GM21619 (cell line): ENCODE measurements around the gene RBFOX2.

ENCODE experiments used
- ATAC-seq: cut with Tn5 transposase; IDR thresholded peaks from one replicate; pipeline ENCODE4 v1.9.1; 2021; ENCODE audit not compliant: unreplicated experiment

The RBFOX2 gene

DNA sequence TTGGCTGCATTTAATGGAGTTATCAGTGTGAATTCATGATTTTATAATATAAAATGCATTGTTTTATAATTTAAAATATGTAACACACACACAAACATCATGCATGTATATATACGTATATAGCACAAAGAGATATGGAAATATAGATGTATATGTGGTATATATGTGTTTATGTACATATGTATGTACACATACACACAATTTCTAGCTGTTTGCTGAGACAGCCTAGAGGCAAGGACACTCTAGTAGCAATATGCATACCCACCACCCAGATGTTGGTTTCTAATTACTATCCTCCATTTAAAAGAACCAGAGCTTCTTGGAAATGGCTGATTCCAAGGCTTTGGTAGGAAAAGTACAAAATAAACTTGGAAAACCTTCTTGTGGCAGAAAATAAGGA is 50.4 kb downstream of the RBFOX2 start:
- no peak for ATAC-seq

DNA sequence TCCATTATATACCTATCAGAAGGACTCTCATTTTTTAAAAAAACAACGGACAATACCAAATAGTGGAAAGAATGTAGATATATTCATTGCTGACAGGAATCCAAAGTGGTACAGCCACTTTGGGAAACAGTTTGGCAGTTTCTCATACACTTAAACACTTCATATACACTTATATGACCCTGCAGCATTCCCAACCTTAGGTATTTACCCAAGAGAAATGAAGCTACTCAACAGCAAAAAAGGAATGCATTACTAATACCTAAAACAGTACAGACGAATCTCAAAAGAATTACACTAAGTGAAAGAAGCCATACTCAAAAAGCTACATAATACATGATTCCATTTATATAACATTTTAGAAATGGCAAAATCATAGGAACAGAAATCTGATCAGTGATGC is 51.5 kb downstream of the RBFOX2 start:
- no peak for ATAC-seq

DNA sequence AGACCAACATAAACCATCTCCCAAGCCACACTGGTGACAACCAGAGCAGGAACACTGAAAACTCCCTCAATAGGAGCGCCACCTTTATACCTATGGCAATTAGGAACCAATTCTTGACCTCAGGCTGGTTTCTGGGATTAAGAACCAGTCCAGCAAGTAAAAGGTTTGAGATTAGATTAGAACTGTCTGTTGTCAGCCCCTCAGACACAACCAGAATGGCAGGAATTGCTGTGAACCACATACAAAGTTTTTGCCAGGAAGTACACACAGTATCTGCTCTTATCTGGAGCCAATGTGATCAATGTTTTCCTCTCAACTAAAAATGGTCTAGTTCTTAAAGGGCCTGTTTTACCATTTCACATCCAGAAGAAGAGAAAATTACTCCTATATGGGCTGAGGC is 55.2 kb downstream of the RBFOX2 start:
- ATAC-seq, result no peak

DNA sequence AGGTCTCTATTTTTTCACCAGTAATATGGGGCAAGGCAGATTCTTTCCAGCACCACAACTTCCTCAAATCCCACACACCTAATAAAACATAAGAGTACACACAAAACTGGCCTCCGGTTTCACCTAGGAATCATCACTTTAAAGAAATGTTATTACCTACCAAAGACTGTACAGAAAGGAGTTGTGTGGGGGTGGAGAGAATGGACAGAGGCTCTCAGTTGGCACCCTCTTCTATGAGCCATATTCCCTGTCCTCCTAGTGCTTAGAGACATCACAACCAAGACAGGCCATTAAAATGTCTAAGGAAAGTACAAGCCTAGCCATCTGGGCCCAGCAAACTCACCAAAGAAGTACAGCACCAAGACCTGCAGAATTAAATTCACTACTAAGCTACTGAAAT is 56.1 kb downstream of the RBFOX2 start:
- no peak for ATAC-seq

DNA sequence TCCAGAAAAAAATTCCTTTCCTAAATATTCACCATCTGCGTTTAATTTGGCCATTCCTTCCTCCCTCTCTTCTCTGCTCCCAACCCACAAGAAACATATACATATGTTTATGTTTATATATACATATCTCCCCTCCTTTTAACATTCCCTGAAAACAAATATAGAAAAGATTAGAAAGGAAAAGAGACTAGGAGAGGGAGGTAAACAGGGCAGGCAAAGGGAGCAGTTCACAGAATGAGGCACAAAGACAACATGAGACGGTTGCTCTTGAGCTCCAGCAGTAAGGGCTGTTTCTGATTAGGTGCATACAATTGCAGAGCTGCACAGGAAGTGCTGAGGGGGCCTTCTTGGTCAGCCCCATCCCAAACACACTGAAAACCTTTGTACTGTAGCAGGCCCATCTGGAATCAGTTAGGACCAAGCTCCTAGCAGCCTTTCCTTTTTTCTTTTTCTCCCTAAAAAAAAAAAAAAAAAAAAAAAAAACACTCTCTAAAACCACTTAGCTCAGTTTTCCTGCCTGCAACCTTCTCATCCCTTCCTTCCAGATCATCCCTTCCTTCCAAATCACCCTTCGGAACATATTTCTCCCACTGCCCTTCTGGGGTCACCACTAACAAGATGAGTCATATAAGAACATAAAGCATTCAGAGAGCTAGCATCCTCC is 57.0 kb downstream of the RBFOX2 start:
- ATAC-seq, result no peak

DNA sequence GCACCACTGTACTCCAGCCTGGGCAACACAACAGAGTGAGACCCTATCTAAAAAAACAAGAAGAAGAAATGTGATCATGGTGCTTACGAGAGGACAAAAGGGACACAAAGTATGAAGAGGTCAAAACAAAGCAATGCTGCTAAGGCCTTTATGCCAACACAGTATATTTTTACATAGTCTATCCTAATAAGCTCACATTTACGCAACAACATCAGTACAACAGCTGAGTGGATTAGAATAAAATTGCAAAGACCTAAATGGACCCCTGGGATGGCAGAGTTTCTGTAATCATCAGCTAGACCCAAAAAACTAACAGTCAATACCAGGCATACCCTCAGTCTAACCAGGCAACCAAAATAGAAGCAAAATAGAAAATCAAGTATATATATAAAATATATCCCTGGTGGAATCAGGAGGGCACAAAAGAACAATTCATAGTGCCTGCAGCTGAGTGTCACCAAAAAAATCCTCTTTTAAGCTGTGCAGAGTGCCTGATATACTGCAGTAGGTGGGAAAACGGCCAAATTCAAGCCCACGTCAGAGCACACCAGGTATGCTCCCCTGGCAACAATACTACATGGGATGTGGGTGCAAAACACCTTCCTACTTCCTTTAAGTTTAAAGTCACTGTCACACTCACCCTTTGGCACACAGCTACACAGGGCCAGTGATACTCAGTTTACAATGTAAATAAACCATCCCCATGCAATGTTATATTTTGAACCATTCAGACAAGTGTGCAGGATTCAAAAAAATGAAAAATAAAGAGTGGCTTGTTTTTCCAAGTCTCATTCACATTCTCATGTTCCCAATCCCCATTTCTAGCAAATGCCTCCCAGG is 57.8 kb downstream of the RBFOX2 start:
- ATAC-seq, result no peak

DNA sequence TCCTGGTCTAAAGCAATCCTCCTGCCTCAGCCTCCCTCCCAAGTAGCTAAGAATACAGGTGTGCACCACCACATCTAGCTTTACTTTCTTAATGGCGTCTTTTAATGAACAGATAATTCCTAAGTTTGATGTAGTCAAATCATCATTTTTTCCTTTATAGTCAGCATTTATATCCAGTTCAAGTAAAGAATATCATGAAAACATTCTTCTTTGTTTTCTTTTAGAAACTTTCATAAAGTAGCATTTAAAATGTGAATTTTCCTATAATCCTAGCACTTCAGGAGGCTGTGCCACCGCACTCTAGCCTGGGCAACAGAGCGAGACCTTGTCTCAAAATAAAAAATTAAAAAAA is 61.6 kb downstream of the RBFOX2 start:
- no peak for ATAC-seq

DNA sequence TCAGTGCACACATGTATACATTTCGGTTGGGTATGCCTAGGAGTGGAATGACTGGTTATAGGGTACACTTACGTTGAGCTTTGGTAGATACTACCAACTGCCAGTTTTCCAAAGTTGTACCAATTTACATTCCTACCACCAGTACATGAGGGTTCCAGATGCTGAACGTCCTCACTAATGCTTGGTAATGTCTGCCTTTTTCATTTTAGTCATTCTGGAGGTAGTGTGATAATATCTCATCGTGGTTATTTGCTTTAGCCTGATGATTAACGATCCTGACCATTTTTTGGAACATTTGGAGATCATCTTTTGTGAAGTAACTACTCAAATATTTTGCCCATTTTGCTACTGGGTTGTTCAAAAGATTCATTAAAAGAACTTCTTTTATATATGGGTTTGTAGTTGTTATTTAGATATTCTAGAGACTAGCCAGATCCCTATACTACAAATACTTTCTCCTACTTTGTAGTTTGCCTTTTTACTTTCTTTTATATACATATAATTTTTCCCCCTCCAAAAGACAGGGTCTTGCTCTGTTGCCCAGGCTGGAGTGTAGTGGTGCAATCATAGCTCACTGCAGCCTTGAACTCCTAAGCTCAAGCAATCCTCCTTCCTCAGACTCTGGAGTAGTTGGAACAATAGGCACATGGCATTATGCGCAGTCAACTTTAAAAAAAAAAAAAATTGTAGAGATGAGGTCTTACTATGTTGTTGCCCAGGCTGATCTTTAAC is 62.1 kb downstream of the RBFOX2 start:
- ATAC-seq, result no peak

DNA sequence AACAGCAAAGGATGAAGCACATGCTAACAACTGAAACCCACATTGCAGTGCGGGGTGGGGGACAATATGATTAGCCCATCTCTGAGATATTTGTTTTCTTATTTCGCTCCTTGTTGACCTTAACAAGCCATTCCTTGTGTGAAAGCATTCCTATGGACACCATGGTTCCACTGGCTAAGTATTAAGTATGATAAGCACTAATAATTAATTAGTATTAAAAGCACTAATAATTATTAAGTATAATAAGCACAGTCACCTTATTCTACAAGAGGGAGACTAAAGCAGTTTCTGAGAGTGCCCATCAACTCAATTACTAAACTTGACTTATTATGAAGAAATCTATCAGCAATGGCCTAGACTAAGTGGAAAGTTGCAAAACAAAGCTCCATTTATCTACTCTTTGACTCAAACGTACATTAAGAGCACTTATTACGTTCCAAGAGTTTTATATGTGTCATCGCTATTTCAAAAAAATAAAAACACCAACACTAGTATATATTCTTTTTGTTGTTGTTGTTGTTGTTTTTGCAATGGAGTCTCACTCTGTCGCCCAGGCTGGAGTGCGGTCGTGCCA is 65.3 kb downstream of the RBFOX2 start:
- ATAC-seq, result no peak

DNA sequence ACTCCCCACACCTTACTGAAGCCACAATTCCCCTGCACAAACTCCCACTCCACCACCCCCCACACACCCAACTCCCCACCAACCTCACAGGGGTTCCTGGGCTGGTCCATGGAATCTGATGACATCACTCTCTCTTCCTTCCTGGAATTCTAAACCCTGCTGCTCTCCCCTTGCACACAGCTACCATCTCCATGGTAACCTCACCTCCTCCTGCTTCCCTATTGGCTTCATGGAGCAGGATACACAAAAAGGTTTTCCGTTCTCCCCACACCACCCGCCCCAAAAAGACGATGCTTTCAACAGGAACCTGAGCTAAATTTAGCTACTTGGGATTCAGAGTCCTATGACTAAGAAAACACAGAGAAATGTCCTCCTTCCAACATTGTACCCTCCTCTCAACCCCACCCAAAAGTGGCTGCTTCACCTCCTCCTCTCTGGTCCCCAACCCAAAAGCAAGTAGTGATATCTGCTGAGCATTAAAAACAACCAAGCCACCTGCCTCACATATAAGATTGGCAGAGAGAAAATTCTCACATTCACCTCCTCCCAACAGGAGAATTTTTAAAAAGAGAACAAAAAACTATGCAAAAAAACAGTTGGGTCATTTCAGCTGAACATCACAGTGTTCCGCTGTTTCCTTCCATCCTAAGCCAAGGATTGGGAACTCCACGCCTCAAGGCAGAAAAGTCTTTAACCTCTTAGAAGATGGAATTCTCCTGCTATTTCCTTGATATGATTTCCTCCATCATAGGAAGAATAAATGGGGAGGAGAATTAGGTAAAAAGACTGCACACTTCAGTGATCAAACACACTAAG is 66.9 kb downstream of the RBFOX2 start:
- no peak for ATAC-seq

DNA sequence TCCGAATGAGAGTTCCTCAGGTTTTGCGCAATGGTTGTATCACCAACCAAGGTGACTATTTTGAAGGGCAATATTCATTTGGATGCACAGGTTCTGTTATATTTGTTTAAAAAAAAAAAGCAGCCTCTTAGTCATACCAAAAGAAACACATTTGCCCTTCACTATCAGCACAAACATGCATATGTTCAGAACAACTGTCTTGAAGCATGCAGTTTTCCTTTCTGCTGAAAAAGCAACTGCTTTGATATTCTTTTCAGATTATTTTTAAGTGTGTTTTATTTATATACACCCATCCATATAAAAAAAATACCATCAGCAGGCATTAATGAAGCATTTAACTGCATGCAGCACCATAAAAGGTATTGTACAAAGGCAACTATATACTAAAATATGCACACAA is 67.8 kb downstream of the RBFOX2 start:
- no peak for ATAC-seq

DNA sequence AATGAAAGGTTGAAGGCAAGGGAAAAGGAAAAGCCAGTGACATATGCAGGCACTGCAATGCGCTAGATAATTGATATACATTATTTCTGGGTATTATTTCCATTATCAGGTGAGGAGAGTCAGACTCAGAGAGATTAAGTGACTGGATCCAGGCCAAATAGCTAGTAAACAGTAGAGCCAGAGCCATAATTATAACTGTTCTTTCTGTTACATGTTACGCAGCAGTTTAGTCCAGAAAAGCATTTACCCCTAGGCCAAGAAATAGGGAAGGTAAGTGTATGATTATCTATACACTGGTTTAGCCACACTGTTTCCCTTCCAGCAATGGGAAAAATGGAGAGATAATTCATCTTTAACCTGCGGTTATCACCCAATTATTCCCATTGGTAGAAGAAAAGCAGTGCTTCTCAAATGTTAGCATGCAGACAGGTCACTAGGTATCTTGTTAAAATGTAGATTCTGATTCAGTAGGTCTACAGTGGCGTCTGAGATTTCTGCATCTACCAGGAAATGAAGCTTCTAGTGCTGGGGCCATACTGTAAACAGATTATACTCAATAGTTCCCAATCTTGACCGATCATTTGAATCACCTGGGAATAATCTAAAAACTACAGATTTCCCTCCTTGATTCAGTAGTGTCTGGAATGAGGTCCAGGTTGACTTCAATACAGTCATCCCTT is 69.4 kb downstream of the RBFOX2 start:
- ATAC-seq, result no peak

DNA sequence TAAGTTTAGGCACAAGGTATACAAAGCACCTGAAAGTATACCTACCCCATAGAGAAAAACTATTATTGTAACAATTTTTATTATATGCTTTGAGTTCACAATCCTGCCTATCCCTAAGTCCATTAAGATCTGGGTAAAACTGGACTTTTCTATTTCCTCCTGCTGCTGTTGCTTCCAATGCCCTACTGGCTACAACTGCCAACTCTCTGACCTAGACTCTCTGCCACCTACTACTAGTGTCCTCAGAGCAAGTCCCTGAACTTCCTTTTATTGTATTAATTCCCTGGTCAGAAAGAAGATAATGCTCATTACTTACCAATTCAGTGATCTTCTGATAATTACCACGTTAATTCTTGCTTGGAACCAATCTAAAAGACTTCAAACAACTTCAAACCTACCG is 70.3 kb downstream of the RBFOX2 start:
- no peak for ATAC-seq

DNA sequence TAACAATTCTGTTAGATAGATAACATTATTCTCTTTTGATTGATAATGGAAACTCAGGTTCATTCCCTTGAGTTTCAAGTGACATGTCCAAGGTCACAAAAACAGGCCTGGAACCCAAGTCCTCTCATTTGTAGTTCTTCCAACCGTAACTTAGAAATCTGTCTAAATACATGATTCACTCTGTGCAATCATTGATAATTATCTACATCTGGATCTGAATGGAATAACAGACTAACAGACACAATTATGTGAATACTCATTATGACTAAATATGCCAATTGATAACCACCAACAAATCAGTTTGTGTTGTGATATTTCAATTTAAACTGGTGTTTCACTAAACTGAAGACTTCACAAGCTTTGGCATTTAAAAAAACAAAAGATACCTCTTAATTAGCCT is 71.0 kb downstream of the RBFOX2 start:
- ATAC-seq, result no peak

DNA sequence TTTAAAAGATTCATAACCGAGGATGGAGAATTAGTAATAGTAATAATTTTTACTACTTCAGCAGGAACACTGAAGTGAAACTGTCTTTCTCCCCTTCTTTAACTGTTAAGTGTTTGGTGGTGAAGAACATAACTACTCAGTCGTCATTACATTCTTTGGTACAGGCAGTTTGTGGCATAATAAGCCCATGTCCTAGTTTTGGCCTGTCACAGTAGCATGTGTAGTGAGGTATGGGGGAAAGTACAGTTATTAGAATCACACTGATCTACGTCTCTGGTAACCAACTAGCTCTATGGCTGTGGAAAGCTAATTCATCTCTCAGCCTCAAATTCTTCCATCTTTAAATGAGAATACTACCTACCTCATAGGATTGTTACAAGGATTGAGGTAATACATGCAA is 71.8 kb downstream of the RBFOX2 start:
- ATAC-seq, result no peak

DNA sequence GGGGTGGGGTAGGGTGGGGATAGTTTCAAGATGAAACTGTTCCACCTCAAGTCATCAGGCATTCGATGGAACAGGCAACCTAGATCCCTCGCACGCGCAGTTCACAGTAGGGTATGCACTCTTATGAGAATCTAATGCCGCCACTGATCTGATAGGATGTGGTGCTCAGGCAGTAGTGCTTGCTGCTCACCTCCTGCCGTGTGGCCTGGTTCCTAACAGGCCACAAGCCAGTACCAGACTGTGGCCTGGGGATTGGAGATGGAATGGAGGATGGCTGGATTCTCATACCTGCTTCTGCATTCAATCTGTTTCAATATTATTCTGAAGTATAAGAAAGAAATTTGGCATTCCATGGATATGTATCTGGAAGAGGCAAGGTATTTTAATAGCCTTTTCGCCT is 73.1 kb downstream of the RBFOX2 start:
- ATAC-seq, result no peak

DNA sequence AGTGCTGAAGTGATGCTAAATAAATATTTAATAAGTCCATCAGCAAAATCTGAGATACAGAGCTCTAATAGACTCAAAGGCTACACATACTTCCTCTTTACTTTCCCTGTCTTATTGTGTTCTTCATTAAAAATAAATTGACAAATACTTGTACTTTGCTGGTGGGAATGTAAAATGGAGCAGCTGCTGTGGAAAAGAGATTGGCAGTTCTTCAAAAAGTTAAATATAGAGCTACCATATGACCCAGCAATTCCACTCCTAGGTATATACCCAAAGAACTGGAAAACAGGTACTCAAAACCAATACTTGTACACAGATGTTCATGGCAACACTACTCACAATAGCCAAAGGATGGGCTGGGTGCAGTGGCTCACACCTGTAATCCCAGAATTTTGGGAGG is 76.0 kb downstream of the RBFOX2 start:
- ATAC-seq, result no peak

DNA sequence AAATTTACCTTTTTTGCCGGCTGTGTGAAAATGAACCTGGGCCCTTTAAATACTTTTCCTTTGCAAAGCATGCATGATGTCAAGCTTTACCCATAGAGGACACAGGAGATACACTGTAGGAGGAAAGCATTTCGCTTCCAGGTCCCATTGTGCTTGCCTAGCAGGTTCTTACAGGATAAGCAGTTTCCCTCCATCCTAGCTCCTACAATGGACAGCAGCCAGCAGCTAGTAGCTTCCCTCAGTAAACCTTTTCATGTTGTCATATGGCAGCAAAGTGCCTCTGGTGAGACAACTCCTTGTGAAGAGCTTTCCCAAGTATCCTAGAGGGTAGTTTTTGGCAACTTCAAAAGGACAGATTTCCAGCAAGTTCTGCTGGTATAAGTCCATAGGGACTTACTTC is 78.4 kb downstream of the RBFOX2 start:
- ATAC-seq, result no peak

DNA sequence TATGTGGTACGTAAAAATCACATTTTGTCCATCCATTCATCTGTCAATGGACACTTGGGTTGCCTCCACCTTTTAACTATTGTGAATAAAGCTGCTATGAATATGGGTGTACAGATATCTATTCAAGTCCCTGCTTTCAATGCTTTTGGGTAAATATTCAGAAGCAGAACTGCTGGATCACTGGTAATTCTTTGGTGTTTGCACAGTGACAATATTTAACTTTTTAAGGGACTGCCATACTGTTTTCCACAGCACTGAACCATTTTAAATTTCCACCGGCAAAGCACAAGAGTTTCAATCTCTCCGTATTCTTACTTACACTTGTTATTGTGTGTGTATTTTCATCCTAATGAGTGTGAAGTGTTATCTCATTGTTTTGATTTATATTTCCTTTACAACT is 79.4 kb downstream of the RBFOX2 start:
- ATAC-seq, result no peak

DNA sequence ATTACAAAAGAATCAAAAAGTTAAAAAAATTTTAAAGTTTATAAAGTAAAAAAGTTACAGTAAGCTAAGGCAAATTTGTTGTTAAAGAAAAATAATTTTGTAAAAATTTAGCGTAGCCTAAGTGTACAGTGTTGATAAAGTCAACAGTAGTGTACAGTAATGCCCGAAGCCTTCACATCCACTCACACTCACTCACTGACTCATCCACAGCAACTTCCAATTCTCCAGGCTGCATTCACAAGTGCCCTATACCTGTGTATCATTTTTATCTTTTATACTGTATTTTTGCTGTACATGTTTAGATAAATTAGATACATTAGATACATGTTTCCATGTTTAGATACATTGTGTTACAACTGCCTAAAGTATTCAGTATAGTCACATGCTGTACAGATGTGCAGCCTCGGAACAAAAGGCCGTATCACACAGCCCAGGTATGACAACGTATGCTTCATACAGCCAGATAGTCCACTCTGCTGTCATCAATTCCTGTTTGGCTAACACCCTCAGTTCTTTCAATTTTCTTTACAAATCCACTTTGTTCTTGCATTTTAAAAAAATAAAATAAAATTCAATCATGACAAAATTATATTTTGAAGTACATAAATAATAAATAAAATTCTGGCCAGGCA is 80.7 kb downstream of the RBFOX2 start:
- ATAC-seq, result no peak
